ENCODE results near the gene MBTPS1.

MBTPS1 gene

DNA sequence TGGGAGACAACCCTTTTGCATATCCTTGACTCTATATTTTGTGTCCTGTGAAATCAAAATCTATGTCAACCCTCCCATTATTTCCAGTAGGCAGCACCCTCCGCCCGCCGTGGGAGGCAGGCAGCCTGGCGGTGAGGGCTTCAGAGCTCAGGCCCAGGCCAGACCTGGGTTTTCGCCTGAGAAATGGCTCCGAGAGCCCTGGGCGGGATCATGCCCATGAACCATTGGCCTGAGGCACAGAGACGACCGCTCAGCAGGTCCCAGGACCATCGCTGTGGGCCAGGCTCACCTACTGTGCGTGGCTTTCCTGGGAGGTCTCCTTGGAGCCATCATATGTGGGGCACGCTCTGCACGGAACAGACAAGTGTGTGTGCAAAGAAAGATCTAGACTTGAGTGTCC, 67.9 kb downstream of the MBTPS1 start:
- DNase-seq: no peak

- no peak for DNase-seq
Measured at GRCh38 chr16:84048270-84048669, 68.5 kb downstream of the MBTPS1 start.

DNA sequence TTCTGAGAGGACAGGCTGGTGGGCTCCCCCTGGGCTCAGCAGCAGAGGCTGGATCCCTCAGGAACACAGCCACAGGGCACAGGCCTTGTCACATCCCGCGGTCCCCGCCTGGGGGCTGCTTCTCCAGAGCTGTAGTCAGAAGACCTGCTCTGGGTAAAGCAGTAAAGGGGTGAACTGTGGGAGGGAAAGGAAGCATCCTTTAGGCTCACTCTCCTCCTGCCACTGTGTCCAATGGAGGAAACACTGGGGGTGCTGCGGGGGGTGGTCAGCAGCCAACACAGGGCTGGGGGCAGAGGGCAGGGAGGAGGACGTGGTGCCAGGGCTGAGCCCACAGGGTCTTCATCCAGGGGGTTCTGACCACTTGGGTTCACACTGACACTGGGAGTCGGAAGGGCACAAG, 69.1 kb downstream of the MBTPS1 start:
- no peak for DNase-seq

- DNase-seq: no peak
Measured at GRCh38 chr16:84047206-84047605, 69.5 kb downstream of the MBTPS1 start.

GRCh38 chr16:84045818-84046470, 70.8 kb downstream of the MBTPS1 start:
- DNase-seq: no peak

DNA sequence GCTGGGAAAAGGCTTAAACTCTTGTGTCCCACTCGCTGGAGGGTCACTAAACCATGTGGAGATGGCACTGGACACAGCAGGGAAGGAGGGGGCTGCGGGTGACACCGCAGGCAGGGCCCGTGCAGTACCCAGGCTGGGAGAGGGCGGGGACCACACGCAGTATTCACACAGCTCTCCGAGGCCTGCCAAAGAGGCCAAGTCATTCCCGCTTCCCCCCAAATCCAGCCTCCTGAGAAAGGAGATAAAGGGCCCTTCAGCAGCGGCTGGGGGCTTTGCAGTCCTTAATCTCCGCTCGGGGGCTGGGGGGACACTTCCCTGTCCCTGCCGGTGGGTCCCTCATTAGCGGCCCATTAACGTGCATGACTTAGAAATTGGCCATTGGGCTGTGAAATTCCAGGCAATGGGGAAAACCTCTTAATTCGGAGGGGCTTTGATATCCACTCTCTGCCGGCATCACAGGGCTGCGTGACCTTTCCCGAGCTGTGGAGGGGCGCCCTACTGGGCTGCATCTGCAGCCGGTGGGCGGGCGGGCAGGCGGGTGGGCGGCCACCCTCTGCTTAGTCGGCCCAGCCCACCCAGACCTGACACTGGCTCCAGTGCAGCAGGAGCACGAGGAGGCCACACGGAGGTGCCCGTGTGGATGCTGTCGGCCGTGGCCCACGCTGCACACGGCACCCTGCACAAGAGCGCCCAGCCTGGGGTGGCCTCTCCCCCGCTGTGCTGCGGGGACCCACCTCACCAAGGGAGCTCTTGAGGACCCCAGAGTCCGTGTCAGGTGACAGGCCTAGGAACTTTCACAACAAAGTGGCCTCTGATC, 71.5 kb downstream of the MBTPS1 start:
- no peak for DNase-seq

DNA sequence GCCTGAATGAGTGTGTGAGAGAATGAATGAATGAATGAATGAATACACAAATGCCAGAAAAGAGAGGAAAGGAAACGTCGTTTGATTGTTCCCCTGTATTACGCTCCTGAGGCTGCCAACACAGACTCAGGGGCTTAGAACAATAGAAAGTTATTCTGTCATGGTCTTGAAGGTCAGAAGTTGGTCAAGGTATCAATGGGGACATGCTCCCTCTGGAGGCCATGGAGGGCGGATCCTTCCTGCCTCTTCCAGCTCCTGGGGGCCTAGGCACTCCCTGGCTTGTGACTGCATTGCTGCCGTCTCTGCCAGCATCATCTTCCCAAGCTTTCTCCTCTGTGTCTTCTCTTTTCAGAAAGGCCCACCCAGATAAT, 72.6 kb downstream of the MBTPS1 start:
- no peak for DNase-seq

DNA sequence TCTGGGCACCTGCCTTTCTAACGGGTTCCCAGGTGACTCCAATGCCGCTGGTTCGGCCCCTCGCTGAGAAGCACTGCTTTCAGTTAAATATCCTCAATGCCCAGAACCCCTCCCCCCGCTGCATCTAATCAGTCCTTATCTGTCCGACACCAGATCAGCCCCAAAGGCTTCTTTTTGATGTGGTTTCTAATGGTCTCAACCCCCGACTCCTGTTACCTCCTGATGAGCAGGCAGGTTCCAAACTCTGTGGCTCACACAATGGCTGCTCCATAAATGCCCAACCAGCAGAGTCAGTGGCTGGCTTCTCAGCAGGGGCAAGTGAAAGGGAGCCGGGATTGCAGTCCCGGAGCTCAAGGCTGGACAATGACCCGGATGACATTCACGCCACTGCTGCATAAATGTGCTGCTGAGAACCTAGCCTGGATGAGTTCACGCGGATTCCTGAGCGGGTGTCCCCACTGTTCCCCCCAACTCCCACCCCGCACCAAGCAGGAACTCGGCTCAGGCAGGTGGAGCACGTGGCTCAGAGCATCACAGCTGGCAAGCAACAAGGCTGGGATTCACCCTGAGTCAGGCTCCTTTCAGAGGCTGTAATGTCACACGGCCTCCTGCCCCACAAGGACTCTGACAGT, 73.1 kb downstream of the MBTPS1 start:
- DNase-seq: no peak

- no peak for DNase-seq
Measured at GRCh38 chr16:84042879-84043485, 73.8 kb downstream of the MBTPS1 start.

DNA sequence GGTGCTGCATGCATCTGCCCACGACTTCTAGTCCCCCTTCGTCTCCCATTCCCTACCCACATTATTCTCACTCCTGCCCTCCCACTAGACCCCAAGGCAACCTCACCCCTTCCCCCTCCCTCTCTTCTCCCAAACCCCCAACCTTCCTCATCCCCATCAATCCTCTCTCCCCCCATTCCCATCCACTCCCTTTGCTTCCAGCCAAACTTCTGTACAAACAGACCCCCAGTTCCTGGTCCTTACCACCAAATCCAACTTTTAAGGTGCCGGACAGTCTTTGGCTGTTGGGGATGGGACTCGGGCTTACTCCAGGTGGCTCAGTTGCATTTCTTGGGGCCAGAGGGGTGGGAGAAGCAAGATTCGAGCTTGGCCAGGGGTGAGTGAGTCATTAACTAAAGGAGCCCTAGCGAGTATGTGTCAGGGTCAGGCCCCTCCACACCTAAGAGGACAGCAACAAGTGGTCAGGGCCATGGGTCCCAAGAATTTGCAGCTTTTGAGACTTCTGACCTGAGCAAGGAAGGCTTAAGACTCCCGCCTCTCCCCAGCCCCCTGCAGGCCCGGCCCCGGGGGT, 74.3 kb downstream of the MBTPS1 start, which contains the start of gene SLC38A8:
TSS of gene SLC38A8 (minus strand) at position 488 of the 571 bp plus-strand sequence. CDS start 638 bp downstream, outside the sequence.
- no peak for DNase-seq

DNA sequence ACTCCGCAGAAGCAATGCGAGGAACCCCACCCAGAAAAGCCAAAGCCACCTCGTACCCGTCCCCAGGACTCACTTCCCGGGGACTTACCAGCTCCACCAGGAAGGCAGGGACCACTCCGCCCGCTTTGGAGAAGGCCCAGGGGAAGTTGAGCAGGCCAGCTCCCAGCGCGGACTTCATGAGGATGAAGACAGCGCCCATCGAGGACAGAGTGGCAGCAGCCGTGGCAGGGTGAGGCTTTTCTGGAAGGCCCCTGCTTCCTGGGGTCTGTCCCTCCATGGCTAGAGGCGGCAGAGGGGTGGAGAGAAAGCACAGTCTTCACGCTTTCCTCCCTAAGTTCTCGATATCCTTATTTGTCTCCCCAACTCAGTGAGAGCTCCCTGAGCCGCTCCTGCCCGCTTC, 74.9 kb downstream of the MBTPS1 start:
- no peak for DNase-seq

DNA sequence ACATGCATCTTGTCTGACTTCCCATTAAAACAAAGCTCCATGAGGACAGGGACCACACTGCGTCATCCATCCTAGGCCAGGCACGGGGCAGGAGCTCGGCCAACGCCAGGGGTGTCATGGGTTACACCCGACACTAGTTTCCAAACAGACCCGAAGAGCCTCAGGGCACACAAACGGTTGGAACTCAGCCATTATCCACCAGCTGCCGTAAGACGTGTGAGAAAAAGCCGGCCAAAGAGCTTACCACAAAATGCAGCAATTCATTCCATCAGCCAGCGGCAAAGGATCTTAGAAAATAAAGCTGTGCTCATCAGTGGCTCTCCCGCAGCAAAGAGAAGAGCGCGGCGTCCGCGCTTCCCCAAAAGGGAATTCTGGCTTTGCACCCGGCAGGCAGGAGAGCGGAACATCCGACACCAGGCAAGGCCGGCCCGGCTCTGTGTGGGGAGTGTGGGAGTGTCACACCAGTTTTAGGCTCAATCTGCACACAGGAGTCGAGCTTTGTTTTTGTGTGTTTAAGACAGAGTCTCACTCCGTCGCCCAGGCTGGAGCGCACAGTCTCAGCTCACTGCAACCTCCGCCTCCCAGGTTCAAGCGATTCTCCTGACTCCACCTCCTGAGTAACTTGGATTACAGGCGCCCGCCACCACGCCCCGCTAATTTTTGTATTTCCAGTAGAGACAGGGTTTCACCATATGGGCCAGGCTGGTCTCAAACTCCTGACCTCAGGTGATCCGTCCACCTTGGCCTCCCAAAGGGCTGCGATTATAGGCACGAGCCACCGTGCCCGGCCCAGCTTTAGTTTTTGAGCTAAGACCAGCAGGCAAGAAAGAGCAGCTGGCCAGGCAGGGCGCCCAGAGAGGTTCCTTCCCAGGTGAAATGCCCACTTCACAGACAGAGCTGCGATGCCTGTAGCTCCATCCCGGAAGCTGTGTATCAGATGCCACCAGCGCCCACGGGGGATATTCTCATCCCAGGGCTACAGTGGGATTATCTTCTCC, 75.6 kb downstream of the MBTPS1 start:
- DNase-seq: no peak

GRCh38 chr16:84040226-84040822, 76.4 kb downstream of the MBTPS1 start:
- DNase-seq: no peak

DNA sequence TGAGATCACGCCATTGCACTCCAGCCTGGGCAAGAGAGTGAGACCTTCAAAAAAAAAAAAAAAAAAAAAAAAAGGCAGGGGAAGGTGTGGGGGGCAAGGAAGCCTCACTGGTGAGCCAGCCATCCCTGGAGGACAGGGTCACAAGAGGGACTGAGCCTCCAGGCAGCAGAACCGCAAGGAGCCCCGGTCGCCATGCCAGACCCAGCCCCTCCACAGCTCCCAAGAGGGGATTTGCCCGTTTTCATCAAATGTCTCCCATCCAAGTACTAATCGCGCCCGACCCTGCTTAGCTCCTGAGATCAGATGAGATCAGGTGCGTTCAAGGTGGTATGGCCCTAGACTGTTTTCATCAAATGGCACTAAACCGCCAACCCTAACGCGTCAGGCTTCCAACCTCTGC, 77.0 kb downstream of the MBTPS1 start:
- DNase-seq: no peak

DNA sequence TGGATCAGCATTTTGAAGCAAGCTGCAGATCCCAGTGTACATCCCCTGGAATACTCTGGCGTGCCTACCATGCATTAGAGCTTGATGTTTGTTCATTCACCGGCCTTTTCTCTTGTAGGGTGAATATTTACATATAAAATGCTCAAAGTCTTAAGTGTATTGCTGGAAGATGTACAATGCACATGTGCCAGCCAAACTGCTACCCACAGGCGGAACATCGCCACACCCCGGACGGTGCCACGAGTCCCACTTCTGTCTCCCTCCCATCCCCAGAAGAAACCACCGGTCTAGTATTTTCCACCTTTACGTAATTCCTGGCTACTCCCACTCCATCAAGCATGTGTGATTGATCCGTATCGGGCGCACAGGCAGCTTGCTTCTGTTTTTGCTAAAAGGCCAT, 78.3 kb downstream of the MBTPS1 start:
- DNase-seq: no peak

- no peak for DNase-seq
Measured at GRCh38 chr16:84036982-84037425, 79.7 kb downstream of the MBTPS1 start.

GRCh38 chr16:84036131-84036530, 80.6 kb downstream of the MBTPS1 start:
- no peak for DNase-seq

GRCh38 chr16:84034516-84034915, 82.2 kb downstream of the MBTPS1 start:
- DNase-seq: no peak

DNA sequence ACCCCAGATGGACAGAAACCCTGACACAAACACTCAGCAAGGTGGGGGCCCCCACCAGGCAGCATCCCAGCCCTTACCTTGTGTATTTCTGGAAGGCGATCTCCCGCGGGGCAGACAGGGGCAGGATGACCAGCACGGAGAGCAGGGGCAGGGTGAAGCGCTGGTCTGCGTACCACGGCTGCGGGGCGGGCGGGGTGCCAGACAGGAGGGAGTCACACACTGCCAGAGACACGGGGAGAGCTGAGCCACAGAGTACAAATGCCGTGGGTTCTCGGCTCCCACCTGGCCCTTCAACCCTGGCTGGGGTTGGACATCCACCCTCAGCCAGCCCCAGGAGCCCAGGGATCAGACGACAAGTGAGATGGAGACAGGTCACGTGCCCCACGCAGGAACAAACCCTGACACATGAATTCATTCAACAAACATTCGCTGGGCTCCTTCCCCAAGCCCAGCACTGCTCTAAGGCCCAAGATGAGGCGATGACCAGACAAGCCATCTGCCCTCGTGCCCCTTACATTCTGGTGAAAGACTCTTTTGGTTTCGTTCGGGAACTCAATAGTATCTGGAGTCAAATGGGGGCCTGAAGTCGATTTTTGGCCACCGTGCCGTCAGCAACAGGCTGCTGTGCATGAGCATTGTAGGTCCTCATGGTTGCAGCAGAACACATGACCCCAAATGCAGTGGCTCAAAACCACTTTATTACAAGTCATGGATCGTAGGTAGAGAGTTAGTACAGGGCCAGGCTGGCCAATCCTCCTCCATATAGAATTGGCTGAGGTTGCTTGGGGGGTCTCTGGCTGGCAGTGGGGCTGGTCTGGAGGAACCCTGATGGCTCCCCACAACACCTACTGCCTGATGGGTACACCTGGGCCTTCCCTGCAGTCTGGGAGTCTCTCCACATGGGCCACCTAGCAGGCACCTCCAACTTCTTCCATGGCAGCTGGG, 83.2 kb downstream of the MBTPS1 start:
- no peak for DNase-seq
